Measurements from ENCODE around the gene ITPRID1. TPM values are rescaled to one million over a fixed set of nuclear protein-coding genes. Genes with fewer than 3 reads are reported as not detected.

Gene ITPRID1
- total RNA-seq, 1 experiment from 2014 or later: not detected

DNA sequence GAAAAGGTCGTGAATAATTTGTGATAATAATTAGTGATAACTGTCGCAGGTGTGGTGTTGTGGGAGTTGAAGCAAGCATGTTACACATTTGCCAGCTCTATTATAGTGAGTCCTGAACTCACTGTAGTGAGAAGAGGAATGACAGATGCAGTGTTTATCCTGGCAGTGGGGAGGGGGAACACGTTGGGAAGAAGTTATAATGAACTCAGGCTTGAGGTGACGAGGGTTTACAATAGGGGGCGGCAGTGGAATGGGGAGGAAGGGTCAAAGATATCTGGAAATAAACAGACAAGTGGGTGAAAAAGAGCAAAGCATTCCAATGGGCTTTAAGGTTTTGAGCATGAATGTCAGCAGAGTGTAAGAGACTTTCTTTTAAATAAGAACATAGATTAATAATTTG is 49.6 kb downstream of the ITPRID1 start:
- H3K36me3 ChIP-seq (ENCODE audit: control insufficient read depth in 1 of 2, insufficient read depth in 2 of 2, low read length in 2 of 2): no peaks in the 10 kb centered on the region
- no peaks in the 10 kb centered on the region for H3K9me3 ChIP-seq (ENCODE audit: control insufficient read depth in 1 of 2, insufficient read depth in 1 of 2, low read depth in 1 of 2, low read length in 2 of 2)
- no peaks in the 10 kb centered on the region for H3K4me1 ChIP-seq (ENCODE audit: control insufficient read depth in 1 of 2, insufficient read depth in 2 of 2, low read length in 2 of 2)
- no TSS peak for BruUV-seq (replicated peaks)
- no peak overlapping the region for H3K4me3 ChIP-seq (replicated peaks in 1 of 2; ENCODE audit: low read depth in 1 of 2, low read length in 2 of 2)
- H3K79me2 ChIP-seq (ENCODE audit: insufficient read depth, low read length): no peaks in the 10 kb centered on the region
- DNase-seq (ENCODE audit: low read depth, low spot score): no peak
- ChIA-PET POLR2A (no interaction called here), CTCF (no interaction called here), RAD21 (ENCODE audit: low non-redundant PET in 1 of 2, low total read pairs in 2 of 2, uncharacterized antibody in 2 of 2, unreplicated experiment in 2 of 2) (no interaction called here)
- 0 out of 2 replicates have a peak, but pooled peaks cover 5% of the 10 kb centered on the region for H3K27me3 ChIP-seq (ENCODE audit: insufficient read depth, low read length)
- ATAC-seq: no peak
- no peak overlapping the region for H3K27ac ChIP-seq (ENCODE audit: low read depth, low read length)
- no peak overlapping the region for H3K9ac ChIP-seq (ENCODE audit: low read length)
- H4K20me1 ChIP-seq (ENCODE audit: insufficient read depth): no peaks in the 10 kb centered on the region
- no peak overlapping the region for H2AFZ ChIP-seq (ENCODE audit: low read depth, low read length, poor library complexity, severe bottlenecking)
- H3K4me2 ChIP-seq (ENCODE audit: low read length): no peak overlapping the region
- intact Hi-C loops (cut with micrococcal nuclease): no loop called here
- TF ChIP-seq EGR1 (IDR thresholded peaks at IDR 0.05; ENCODE audit: low read depth): no peak
- TF ChIP-seq, protein P1, sequence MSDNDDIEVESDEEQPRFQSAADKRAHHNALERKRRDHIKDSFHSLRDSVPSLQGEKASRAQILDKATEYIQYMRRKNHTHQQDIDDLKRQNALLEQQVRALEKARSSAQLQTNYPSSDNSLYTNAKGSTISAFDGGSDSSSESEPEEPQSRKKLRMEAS (IDR thresholded peaks at IDR 0.05): no peak
- TF ChIP-seq, protein P2, sequence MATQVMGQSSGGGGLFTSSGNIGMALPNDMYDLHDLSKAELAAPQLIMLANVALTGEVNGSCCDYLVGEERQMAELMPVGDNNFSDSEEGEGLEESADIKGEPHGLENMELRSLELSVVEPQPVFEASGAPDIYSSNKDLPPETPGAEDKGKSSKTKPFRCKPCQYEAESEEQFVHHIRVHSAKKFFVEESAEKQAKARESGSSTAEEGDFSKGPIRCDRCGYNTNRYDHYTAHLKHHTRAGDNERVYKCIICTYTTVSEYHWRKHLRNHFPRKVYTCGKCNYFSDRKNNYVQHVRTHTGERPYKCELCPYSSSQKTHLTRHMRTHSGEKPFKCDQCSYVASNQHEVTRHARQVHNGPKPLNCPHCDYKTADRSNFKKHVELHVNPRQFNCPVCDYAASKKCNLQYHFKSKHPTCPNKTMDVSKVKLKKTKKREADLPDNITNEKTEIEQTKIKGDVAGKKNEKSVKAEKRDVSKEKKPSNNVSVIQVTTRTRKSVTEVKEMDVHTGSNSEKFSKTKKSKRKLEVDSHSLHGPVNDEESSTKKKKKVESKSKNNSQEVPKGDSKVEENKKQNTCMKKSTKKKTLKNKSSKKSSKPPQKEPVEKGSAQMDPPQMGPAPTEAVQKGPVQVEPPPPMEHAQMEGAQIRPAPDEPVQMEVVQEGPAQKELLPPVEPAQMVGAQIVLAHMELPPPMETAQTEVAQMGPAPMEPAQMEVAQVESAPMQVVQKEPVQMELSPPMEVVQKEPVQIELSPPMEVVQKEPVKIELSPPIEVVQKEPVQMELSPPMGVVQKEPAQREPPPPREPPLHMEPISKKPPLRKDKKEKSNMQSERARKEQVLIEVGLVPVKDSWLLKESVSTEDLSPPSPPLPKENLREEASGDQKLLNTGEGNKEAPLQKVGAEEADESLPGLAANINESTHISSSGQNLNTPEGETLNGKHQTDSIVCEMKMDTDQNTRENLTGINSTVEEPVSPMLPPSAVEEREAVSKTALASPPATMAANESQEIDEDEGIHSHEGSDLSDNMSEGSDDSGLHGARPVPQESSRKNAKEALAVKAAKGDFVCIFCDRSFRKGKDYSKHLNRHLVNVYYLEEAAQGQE (IDR thresholded peaks at IDR 0.05; ENCODE audit: low read depth): no peak
- H3K9me2 ChIP-seq (ENCODE audit: insufficient read depth): no peaks in the 10 kb centered on the region

DNA sequence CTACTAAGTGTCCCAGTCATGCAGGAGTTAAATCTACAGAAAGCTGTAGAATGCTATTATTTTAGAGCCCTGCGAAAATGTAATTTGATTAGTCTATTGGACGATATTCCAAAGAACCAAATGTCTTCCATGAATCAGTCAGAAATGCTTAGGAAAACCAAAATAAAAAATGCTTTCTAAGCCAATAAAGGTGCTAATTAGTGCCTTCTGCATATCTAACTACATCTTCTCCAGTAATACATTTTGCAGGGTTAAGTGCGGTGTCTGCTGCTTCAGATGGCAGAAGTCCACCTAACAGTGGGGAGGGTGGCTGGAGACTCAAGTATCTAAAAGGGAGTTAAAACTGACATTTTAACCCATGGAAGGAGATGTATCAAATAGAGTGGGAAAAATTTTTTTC is 50.1 kb downstream of the ITPRID1 start:
- no peak overlapping the region for H3K9ac ChIP-seq (ENCODE audit: low read length)
- no peak overlapping the region for H2AFZ ChIP-seq (ENCODE audit: low read depth, low read length, poor library complexity, severe bottlenecking)
- no peak overlapping the region for H3K4me2 ChIP-seq (ENCODE audit: low read length)
- ChIA-PET RAD21 (ENCODE audit: low non-redundant PET in 1 of 2, low total read pairs in 2 of 2, uncharacterized antibody in 2 of 2, unreplicated experiment in 2 of 2) (no interaction called here), POLR2A (no interaction called here), CTCF (no interaction called here)
- H3K27ac ChIP-seq (ENCODE audit: low read depth, low read length): no peak overlapping the region
- intact Hi-C loops (cut with micrococcal nuclease): no loop called here
- H3K27me3 ChIP-seq (ENCODE audit: insufficient read depth, low read length): 0 out of 2 replicates have a peak, but pooled peaks cover 5% of the 10 kb centered on the region
- no peaks in the 10 kb centered on the region for H3K79me2 ChIP-seq (ENCODE audit: insufficient read depth, low read length)
- H3K36me3 ChIP-seq (ENCODE audit: control insufficient read depth in 1 of 2, insufficient read depth in 2 of 2, low read length in 2 of 2): no peaks in the 10 kb centered on the region
- no peak overlapping the region for H3K4me3 ChIP-seq (replicated peaks in 1 of 2; ENCODE audit: low read depth in 1 of 2, low read length in 2 of 2)
- no peaks in the 10 kb centered on the region for H3K9me3 ChIP-seq (ENCODE audit: control insufficient read depth in 1 of 2, insufficient read depth in 1 of 2, low read depth in 1 of 2, low read length in 2 of 2)
- TF ChIP-seq SIN3A (IDR thresholded peaks at IDR 0.05; ENCODE audit: low read depth) (no peak), POLR2AphosphoS5 (IDR thresholded peaks at IDR 0.05; ENCODE audit: low read depth, low read length) (no peak), SP1 (IDR thresholded peaks at IDR 0.05; ENCODE audit: low read depth) (no peak), FOSL1 (IDR thresholded peaks at IDR 0.05; ENCODE audit: low read depth) (no peak), ELF1 (IDR thresholded peaks at IDR 0.05; ENCODE audit: borderline replicate concordance, low read depth) (no peak), RAD21 (IDR thresholded peaks at IDR 0.05; ENCODE audit: low read depth) (no peak), SRF (IDR thresholded peaks at IDR 0.05; ENCODE audit: low read depth) (no peak), EGR1 (IDR thresholded peaks at IDR 0.05; ENCODE audit: low read depth) (no peak), YY1 (IDR thresholded peaks at IDR 0.05; ENCODE audit: extremely low read depth, insufficient replicate concordance, low read depth, low read length) (no peak), JUND (IDR thresholded peaks at IDR 0.05) (no peak), CEBPB (IDR thresholded peaks at IDR 0.05; ENCODE audit: low read depth) (no peak), POLR2A (IDR thresholded peaks at IDR 0.05; ENCODE audit: borderline replicate concordance, extremely low read depth, insufficient read depth, insufficient read length) (no peak)
- TF ChIP-seq, protein P3, sequence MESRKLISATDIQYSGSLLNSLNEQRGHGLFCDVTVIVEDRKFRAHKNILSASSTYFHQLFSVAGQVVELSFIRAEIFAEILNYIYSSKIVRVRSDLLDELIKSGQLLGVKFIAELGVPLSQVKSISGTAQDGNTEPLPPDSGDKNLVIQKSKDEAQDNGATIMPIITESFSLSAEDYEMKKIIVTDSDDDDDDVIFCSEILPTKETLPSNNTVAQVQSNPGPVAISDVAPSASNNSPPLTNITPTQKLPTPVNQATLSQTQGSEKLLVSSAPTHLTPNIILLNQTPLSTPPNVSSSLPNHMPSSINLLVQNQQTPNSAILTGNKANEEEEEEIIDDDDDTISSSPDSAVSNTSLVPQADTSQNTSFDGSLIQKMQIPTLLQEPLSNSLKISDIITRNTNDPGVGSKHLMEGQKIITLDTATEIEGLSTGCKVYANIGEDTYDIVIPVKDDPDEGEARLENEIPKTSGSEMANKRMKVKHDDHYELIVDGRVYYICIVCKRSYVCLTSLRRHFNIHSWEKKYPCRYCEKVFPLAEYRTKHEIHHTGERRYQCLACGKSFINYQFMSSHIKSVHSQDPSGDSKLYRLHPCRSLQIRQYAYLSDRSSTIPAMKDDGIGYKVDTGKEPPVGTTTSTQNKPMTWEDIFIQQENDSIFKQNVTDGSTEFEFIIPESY (IDR thresholded peaks at IDR 0.05; ENCODE audit: extremely low read depth, insufficient replicate concordance, low read length): no peak
- TF ChIP-seq, protein P1 (IDR thresholded peaks at IDR 0.05): no peak
- no peaks in the 10 kb centered on the region for H4K20me1 ChIP-seq (ENCODE audit: insufficient read depth)
- DNase-seq (ENCODE audit: low read depth, low spot score) (no peak), ATAC-seq (no peak)
- BruUV-seq (replicated peaks): no TSS peak
- H3K9me2 ChIP-seq (ENCODE audit: insufficient read depth): no peaks in the 10 kb centered on the region
- H3K4me1 ChIP-seq (ENCODE audit: control insufficient read depth in 1 of 2, insufficient read depth in 2 of 2, low read length in 2 of 2): no peaks in the 10 kb centered on the region

Measured in HCT116 (cell line).